Stimulated activated naive B cell treated with anti-CD40 and anti-IgM and Interleukin-4, amounts not matched to agents 10 μg/mL and 1 μg/mL and 100 μg/mL, for 72 hours (primary cell): ENCODE measurements around the gene CIT.
"Not testable (repeated sequence)": the region's sequence is repeated elsewhere in the genome, so short reads cannot be mapped to it uniquely, and the experiment has no call there.

Experiments used
- ATAC-seq, 2 donors: fragments of 150-1000 bp; cut with Tn5 transposase; replicated peaks; 2 replicates each; pipeline ENCODE4 v1.10.0; 2021; ENCODE audit warnings: moderate library complexity in 1 of 2
- DNase-seq: peaks from one replicate; pipeline ENCODE4 v3.0.0; 2021
- H3K27ac Mint-ChIP-seq: one replicate; pipeline ENCODE4 v1.8.0; 2022; ENCODE audit warnings: mild to moderate bottlenecking, mixed read lengths
- H3K27me3 Mint-ChIP-seq, 2 donors: one replicate each; pipeline ENCODE4 v1.8.0; 2022; ENCODE audit warnings: mixed read lengths in 2 of 2
- H3K36me3 Mint-ChIP-seq, 2 donors: one replicate each; pipeline ENCODE4 v1.8.0; 2022; ENCODE audit warnings: mixed read lengths in 2 of 2, mild to moderate bottlenecking in 1 of 2
- H3K4me1 Mint-ChIP-seq, 2 donors: one replicate each; pipeline ENCODE4 v1.8.0; 2022; ENCODE audit warnings: mixed read lengths in 2 of 2, mild to moderate bottlenecking in 1 of 2
- H3K4me3 Mint-ChIP-seq, 2 donors: one replicate each; pipeline ENCODE4 v1.8.0; 2022; ENCODE audit warnings: mild to moderate bottlenecking in 2 of 2, mixed read lengths in 2 of 2, moderate library complexity in 1 of 2
- H3K9me3 Mint-ChIP-seq, 2 donors: one replicate each; pipeline ENCODE4 v1.8.0; 2022; ENCODE audit warnings: mixed read lengths in 2 of 2, mild to moderate bottlenecking in 1 of 2

The CIT gene

GRCh38 chr12:119727600-119728443, 149.3 kb downstream of the CIT start:
- Mint-ChIP-seq H3K4me1 (peaks cover 7 to 17% of the 10 kb centered on the region in 2 donors), H3K27ac (no peak overlapping the region), H3K36me3 (peaks cover 0 to 4% of the 10 kb centered on the region in 2 donors), H3K27me3 (no peaks in the 10 kb centered on the region), H3K4me3 (no peak overlapping the region), H3K9me3 (no peaks in the 10 kb centered on the region)
- DNase-seq = no peak
- peak; percentile 55 to 56 for ATAC-seq

GRCh38 chr12:119725523-119725922, 151.6 kb downstream of the CIT start:
- Mint-ChIP-seq H3K9me3 (no peaks in the 10 kb centered on the region), H3K4me1 (peaks cover 5 to 12% of the 10 kb centered on the region in 2 donors), H3K27me3 (no peaks in the 10 kb centered on the region), H3K27ac (no peak overlapping the region), H3K4me3 (no peak overlapping the region), H3K36me3 (no peaks in the 10 kb centered on the region)
- ATAC-seq (no peak), DNase-seq (no peak)

- no peaks in the 10 kb centered on the region for H3K27me3 Mint-ChIP-seq
- ATAC-seq (no peak), DNase-seq (no peak)
- H3K27ac Mint-ChIP-seq = no peak overlapping the region
- no peak overlapping the region for H3K4me3 Mint-ChIP-seq
- no peaks in the 10 kb centered on the region for H3K36me3 Mint-ChIP-seq
- H3K9me3 Mint-ChIP-seq = no peaks in the 10 kb centered on the region
- H3K4me1 Mint-ChIP-seq = peaks cover 0 to 4% of the 10 kb centered on the region in 2 donors
These were observed 155.8 kb downstream of the CIT start for GRCh38 chr12:119721306-119721705.

GRCh38 chr12:119720349-119720748, 156.8 kb downstream of the CIT start:
- Mint-ChIP-seq H3K27me3 (no peaks in the 10 kb centered on the region), H3K9me3 (no peaks in the 10 kb centered on the region), H3K36me3 (peaks cover under 1 to 1% of the 10 kb centered on the region in 2 donors), H3K4me1 (peaks cover 0 to 4% of the 10 kb centered on the region in 2 donors), H3K27ac (no peak overlapping the region), H3K4me3 (no peak overlapping the region)
- ATAC-seq (no peak), DNase-seq (no peak)

- Mint-ChIP-seq H3K4me3 (no peak overlapping the region), H3K36me3 (peaks cover 8 to 14% of the 10 kb centered on the region in 2 donors), H3K9me3 (peaks cover 0 to 2% of the 10 kb centered on the region in 2 donors), H3K27ac (no peak overlapping the region), H3K4me1 (peaks cover 0 to 4% of the 10 kb centered on the region in 2 donors), H3K27me3 (no peaks in the 10 kb centered on the region)
- no peak for DNase-seq
- ATAC-seq = no peak
These were observed 159.0 kb downstream of the CIT start for GRCh38 chr12:119718141-119718540.

GRCh38 chr12:119715268-119715620, 161.9 kb downstream of the CIT start:
- peaks cover 0 to 4% of the 10 kb centered on the region in 2 donors for H3K9me3 Mint-ChIP-seq
- H3K36me3 Mint-ChIP-seq = peaks cover 11 to 29% of the 10 kb centered on the region in 2 donors
- DNase-seq (no peak), ATAC-seq (no peak)
- no peaks in the 10 kb centered on the region for H3K27me3 Mint-ChIP-seq
- no peak overlapping the region for H3K4me3 Mint-ChIP-seq
- H3K27ac Mint-ChIP-seq = no peak overlapping the region
- H3K4me1 Mint-ChIP-seq = peaks cover 0 to 4% of the 10 kb centered on the region in 2 donors

GRCh38 chr12:119714614-119715267, 162.4 kb downstream of the CIT start:
- H3K4me1 Mint-ChIP-seq = peaks cover 0 to 4% of the 10 kb centered on the region in 2 donors
- peaks cover 11 to 29% of the 10 kb centered on the region in 2 donors for H3K36me3 Mint-ChIP-seq
- no peak overlapping the region for H3K27ac Mint-ChIP-seq
- no peak overlapping the region for H3K4me3 Mint-ChIP-seq
- no peaks in the 10 kb centered on the region for H3K27me3 Mint-ChIP-seq
- peaks cover 0 to 4% of the 10 kb centered on the region in 2 donors for H3K9me3 Mint-ChIP-seq
- no peak for ATAC-seq
- no peak for DNase-seq

GRCh38 chr12:119713551-119714031, 163.5 kb downstream of the CIT start:
- DNase-seq (no peak), ATAC-seq (no peak)
- peaks cover 0 to 4% of the 10 kb centered on the region in 2 donors for H3K4me1 Mint-ChIP-seq
- H3K27me3 Mint-ChIP-seq = no peaks in the 10 kb centered on the region
- H3K9me3 Mint-ChIP-seq = peaks cover 0 to 4% of the 10 kb centered on the region in 2 donors
- no peak overlapping the region for H3K4me3 Mint-ChIP-seq
- no peak overlapping the region for H3K27ac Mint-ChIP-seq
- peaks cover 11 to 29% of the 10 kb centered on the region in 2 donors for H3K36me3 Mint-ChIP-seq

GRCh38 chr12:119712721-119713120, 164.4 kb downstream of the CIT start:
- Mint-ChIP-seq H3K27ac (no peak overlapping the region), H3K4me1 (peaks cover 0 to 4% of the 10 kb centered on the region in 2 donors), H3K4me3 (no peak overlapping the region), H3K9me3 (peaks cover 0 to 4% of the 10 kb centered on the region in 2 donors), H3K36me3 (peaks cover 11 to 32% of the 10 kb centered on the region in 2 donors), H3K27me3 (no peaks in the 10 kb centered on the region)
- ATAC-seq = no peak
- DNase-seq = no peak

GRCh38 chr12:119711693-119712092, 165.4 kb downstream of the CIT start:
- H3K27ac Mint-ChIP-seq = no peak overlapping the region
- H3K36me3 Mint-ChIP-seq = peaks cover 11 to 33% of the 10 kb centered on the region in 2 donors
- no peaks in the 10 kb centered on the region for H3K27me3 Mint-ChIP-seq
- H3K4me3 Mint-ChIP-seq = no peak overlapping the region
- no peak for DNase-seq
- peaks cover 0 to 4% of the 10 kb centered on the region in 2 donors for H3K9me3 Mint-ChIP-seq
- H3K4me1 Mint-ChIP-seq = peaks cover 0 to 4% of the 10 kb centered on the region in 2 donors
- ATAC-seq = no peak

GRCh38 chr12:119710965-119711551, 166.1 kb downstream of the CIT start:
- H3K4me1 Mint-ChIP-seq = no peaks in the 10 kb centered on the region
- ATAC-seq (no peak), DNase-seq (no peak)
- H3K27ac Mint-ChIP-seq = no peak overlapping the region
- no peak overlapping the region for H3K4me3 Mint-ChIP-seq
- H3K9me3 Mint-ChIP-seq = peaks cover 0 to 6% of the 10 kb centered on the region in 2 donors
- peaks cover 11 to 33% of the 10 kb centered on the region in 2 donors for H3K36me3 Mint-ChIP-seq
- no peaks in the 10 kb centered on the region for H3K27me3 Mint-ChIP-seq

GRCh38 chr12:119710374-119710964, 166.7 kb downstream of the CIT start:
- ATAC-seq (no peak), DNase-seq (no peak)
- no peaks in the 10 kb centered on the region for H3K4me1 Mint-ChIP-seq
- H3K27ac Mint-ChIP-seq = no peak overlapping the region
- no peak overlapping the region for H3K4me3 Mint-ChIP-seq
- peaks cover 0 to 6% of the 10 kb centered on the region in 2 donors for H3K9me3 Mint-ChIP-seq
- H3K27me3 Mint-ChIP-seq = no peaks in the 10 kb centered on the region
- peaks cover 11 to 33% of the 10 kb centered on the region in 2 donors for H3K36me3 Mint-ChIP-seq

- H3K27me3 Mint-ChIP-seq, H3K27ac Mint-ChIP-seq, H3K4me3 Mint-ChIP-seq, H3K4me1 Mint-ChIP-seq, ATAC-seq, H3K9me3 Mint-ChIP-seq, H3K36me3 Mint-ChIP-seq, DNase-seq: not testable (repeated sequence)
These were observed 170.7 kb downstream of the CIT start for GRCh38 chr12:119706427-119706826.

GRCh38 chr12:119705182-119705581, 171.9 kb downstream of the CIT start:
- Mint-ChIP-seq H3K4me3 (no peak overlapping the region), H3K36me3 (peaks cover 0 to 4% of the 10 kb centered on the region in 2 donors), H3K4me1 (no peaks in the 10 kb centered on the region), H3K27me3 (no peaks in the 10 kb centered on the region), H3K9me3 (peaks cover 0 to 2% of the 10 kb centered on the region in 2 donors), H3K27ac (no peak overlapping the region)
- ATAC-seq (no peak), DNase-seq (no peak)
